Uterus (tissue), 2 donors: ENCODE data around the gene SH3YL1.

Source experiments
- CTCF ChIP-seq, 4 experiments: fragments of 200-600 bp in 2 of 4; fragments of 450-650 bp in 2 of 4; sonication (generic) in 2 of 4; IDR thresholded peaks; one replicate each; pipeline ENCODE4 v1.5.1; 2016 to 2019; ENCODE audit warnings: antibody characterized with exemption in 4 of 4, mild to moderate bottlenecking in 2 of 4, moderate library complexity in 1 of 4
- POLR2A ChIP-seq, 2 donors: fragments of 450-650 bp; IDR thresholded peaks; one replicate each; pipeline ENCODE4 v1.6.1; 2016; ENCODE audit warnings: antibody characterized with exemption in 2 of 2, mild to moderate bottlenecking in 1 of 2, moderate library complexity in 1 of 2

- no peak for TF ChIP-seq POLR2A (IDR thresholded peaks at IDR 0.05)
- TF ChIP-seq CTCF (IDR thresholded peaks at IDR 0.05) = no peak
Measured at GRCh38 chr2:182509-183122, 81.2 kb downstream of the SH3YL1 start.
